ENCODE measurements around the gene DCP2. TPM values are rescaled to one million over a fixed set of nuclear protein-coding genes. Genes with fewer than 3 reads are reported as not detected.

DCP2 gene
- total RNA-seq, 4 donors from 2014 or later: 9.8 to 30.9 (median 27.2) TPM

GRCh38 chr5:113047234-113047633 lies 70.6 kb downstream of the DCP2 start:
- intact Hi-C loops (cut with DNase I; ENCODE audit: low total_unique reads): no loop called here
- no peaks in the 10 kb centered on the region for H3K36me3 ChIP-seq
- H3K27me3 ChIP-seq: no peaks in the 10 kb centered on the region
- in situ Hi-C loops (cut with MboI; ENCODE audit: low sequenced_read_pairs in 4 of 4): loop anchor here in 1 of 4 donors (25.0 kb wide), 1 partner anchor 465 kb away; the partner anchor contains the start of gene YTHDC2
- H3K4me1 ChIP-seq: no peaks in the 10 kb centered on the region
- H3K4me3 ChIP-seq: no peak overlapping the region
- H3K27ac ChIP-seq: no peak overlapping the region
- H3K9me3 ChIP-seq: no peaks in the 10 kb centered on the region
- TF ChIP-seq POLR2A (IDR thresholded peaks at IDR 0.05): no peak
- TF ChIP-seq, protein P1, sequence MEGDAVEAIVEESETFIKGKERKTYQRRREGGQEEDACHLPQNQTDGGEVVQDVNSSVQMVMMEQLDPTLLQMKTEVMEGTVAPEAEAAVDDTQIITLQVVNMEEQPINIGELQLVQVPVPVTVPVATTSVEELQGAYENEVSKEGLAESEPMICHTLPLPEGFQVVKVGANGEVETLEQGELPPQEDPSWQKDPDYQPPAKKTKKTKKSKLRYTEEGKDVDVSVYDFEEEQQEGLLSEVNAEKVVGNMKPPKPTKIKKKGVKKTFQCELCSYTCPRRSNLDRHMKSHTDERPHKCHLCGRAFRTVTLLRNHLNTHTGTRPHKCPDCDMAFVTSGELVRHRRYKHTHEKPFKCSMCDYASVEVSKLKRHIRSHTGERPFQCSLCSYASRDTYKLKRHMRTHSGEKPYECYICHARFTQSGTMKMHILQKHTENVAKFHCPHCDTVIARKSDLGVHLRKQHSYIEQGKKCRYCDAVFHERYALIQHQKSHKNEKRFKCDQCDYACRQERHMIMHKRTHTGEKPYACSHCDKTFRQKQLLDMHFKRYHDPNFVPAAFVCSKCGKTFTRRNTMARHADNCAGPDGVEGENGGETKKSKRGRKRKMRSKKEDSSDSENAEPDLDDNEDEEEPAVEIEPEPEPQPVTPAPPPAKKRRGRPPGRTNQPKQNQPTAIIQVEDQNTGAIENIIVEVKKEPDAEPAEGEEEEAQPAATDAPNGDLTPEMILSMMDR (IDR thresholded peaks at IDR 0.05 in 4 of 5, conservative IDR thresholded peaks at IDR 0.05 in 1 of 5): no peak
- DNase-seq (no peak), ATAC-seq (no peak)

DNA sequence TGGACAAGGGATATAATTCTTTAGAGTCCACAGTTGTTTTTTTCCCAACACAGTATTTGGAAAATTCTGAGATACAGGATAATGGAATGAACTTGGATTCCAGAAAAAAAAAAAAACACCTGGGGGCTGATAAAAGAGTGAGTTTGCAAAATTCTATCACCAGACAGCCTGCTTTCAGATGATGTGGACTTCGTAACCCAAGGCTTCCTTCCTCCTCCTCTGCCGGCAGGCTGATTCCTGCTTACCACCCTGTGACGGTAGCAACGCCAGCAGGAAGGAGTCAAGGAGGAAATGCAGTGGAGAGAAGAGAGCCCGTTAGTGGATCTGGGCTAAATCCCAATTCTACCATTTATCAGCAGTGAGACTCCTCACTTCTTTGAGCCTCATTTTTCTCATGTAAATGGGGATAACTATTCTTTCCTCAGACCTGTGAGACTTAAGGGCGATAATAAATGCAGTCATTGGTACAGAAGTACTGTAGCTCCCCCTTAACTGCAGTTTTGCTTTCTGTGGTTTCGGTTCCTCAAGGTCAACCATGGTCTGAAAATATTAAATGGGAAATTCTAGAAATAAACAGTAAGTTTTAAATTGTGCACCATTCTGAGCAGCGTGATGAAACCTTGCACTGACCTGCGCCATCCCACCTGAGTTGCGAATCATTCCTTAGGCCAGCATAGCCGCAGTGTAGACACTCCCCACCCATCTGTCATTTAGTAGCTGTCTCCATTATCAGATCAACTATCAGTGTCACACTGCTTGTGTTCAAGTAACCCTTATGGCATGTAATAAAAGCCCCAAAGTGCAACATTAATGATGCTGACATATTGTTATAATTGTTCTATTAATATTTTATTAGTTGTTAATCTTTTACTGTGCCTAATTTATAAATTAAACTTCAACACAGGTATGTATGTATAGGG lies 71.4 kb downstream of the DCP2 start:
- no peak for DNase-seq
- intact Hi-C loops (cut with DNase I; ENCODE audit: low total_unique reads) (no loop called here), in situ Hi-C loops (cut with MboI; ENCODE audit: low sequenced_read_pairs in 4 of 4) (loop anchor here in 1 of 4 donors (25.0 kb wide), 1 partner anchor 464 kb away; the partner anchor contains the start of gene YTHDC2)
- Histone ChIP-seq H3K4me1 (no peaks in the 10 kb centered on the region), H3K36me3 (no peaks in the 10 kb centered on the region), H3K27ac (no peak overlapping the region), H3K9me3 (no peaks in the 10 kb centered on the region), H3K4me3 (no peak overlapping the region), H3K27me3 (no peaks in the 10 kb centered on the region)
- no peak for ATAC-seq
- no peak for TF ChIP-seq POLR2A (IDR thresholded peaks at IDR 0.05)
- TF ChIP-seq, protein P1 (IDR thresholded peaks at IDR 0.05 in 4 of 5, conservative IDR thresholded peaks at IDR 0.05 in 1 of 5): no peak

DNA sequence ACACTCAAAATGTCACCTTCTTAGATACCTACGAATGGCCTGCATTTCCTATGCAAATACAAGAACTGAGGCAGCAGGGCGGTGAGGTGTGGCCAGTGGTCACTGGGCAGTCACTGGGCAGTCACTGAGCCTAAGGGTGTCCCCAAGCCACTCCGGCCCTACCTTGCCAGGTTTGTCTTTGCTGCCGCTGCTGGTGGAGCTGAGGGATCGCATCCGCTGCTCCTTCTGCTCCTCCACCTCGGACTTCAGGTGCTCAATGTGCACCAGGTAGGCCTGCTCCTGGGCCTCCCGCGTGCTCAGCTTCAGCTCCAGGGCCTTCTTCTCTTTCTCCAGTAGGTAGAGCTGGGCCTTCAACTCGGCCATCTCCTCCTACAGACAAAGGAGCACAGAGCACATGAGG lies 72.3 kb downstream of the DCP2 start:
- Histone ChIP-seq H3K36me3 (no peaks in the 10 kb centered on the region), H3K4me1 (no peaks in the 10 kb centered on the region), H3K4me3 (no peak overlapping the region), H3K9me3 (no peaks in the 10 kb centered on the region), H3K27me3 (no peaks in the 10 kb centered on the region), H3K27ac (no peak overlapping the region)
- ATAC-seq (no peak), DNase-seq (no peak)
- intact Hi-C loops (cut with DNase I; ENCODE audit: low total_unique reads) (no loop called here), in situ Hi-C loops (cut with MboI; ENCODE audit: low sequenced_read_pairs in 4 of 4) (loop anchor here in 1 of 4 donors (25.0 kb wide), 1 partner anchor 463 kb away; the partner anchor contains the start of gene YTHDC2)
- TF ChIP-seq, protein P1 (IDR thresholded peaks at IDR 0.05 in 4 of 5, conservative IDR thresholded peaks at IDR 0.05 in 1 of 5): no peak
- no peak for TF ChIP-seq POLR2A (IDR thresholded peaks at IDR 0.05)

DNA sequence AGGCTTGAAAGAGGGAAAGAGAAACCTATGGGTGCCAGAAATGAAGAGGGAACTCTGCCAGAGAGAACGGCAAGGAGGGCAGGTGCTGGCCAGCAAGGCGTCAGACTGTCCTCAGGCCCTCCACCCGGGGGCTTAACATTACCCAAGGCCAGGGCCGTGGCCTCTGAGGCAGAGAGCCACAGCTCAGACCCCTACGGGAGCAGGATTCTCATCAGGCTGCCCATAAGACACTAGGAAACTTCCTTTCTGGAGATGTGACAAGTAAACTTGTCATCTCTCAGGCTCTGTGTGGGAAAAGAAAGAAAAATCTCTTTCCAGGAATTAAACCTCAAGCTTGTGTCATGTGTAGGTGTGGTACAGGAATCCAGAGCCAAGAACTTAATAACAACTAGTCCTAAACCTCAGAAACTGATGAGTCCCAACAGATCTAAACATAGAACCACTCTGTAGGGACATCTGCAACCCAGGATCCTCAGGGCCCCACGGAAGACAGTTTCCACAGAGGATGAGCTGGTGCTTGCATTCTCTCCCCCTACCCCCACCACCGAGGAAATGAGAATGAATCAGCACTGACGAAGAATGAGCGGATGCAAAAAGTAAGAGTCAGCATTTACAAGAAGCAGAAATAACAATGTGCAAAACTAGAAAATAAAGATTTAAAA lies 74.3 kb downstream of the DCP2 start:
- in situ Hi-C loops (cut with MboI; ENCODE audit: low sequenced_read_pairs in 4 of 4) (no loop called here), intact Hi-C loops (cut with DNase I; ENCODE audit: low total_unique reads) (no loop called here)
- TF ChIP-seq POLR2A (IDR thresholded peaks at IDR 0.05): no peak
- TF ChIP-seq, protein P1 (IDR thresholded peaks at IDR 0.05 in 4 of 5, conservative IDR thresholded peaks at IDR 0.05 in 1 of 5): no peak
- Histone ChIP-seq H3K36me3 (no peaks in the 10 kb centered on the region), H3K27ac (no peak overlapping the region), H3K9me3 (no peaks in the 10 kb centered on the region), H3K27me3 (no peaks in the 10 kb centered on the region), H3K4me3 (no peak overlapping the region), H3K4me1 (no peaks in the 10 kb centered on the region)
- ATAC-seq: no peak
- no peak for DNase-seq
